HepG2 (cell line): ENCODE data around the gene TMEM240. TPM values are rescaled to one million over a fixed set of nuclear protein-coding genes. Genes with fewer than 3 reads are reported as not detected.

Experiments
- ATAC-seq: fragments of 200-7000 bp; cut with Tn5 transposase; 3 replicates; pipeline ENCODE4 v1.9.1; 2020; ENCODE audit warnings: mild to moderate bottlenecking, moderate library complexity
- BruUV-seq: library from RNA; stranded (reverse); fragments of 400-500 nt; replicated peaks from 2 replicates; lab custom pipeline; 2021; lab: Mats Ljungman, UMichigan
- CTCF ChIA-PET: fragments of 300-600 bp; formaldehyde crosslinking; extraction: SDS; loops from one replicate; lab custom pipeline; 2021; ENCODE audit warnings: low total read pairs, inconsistent platforms, low intra/inter-chr PET ratio; lab: Yijun Ruan, JAX
- POLR2A ChIA-PET: fragments of 350-600 bp; sonication (Branson Sonifier 250); formaldehyde crosslinking; loops from one replicate; lab custom pipeline; 2020; ENCODE audit warnings: antibody characterized with exemption, inconsistent platforms; lab: Yijun Ruan, JAX
- DNase-seq: peaks from one replicate; pipeline ENCODE4 v3.0.0-alpha.2; 2015; ENCODE audit warnings: low spot score
- FAIRE-seq: peaks from 3 replicates; lab custom pipeline; 2011; peaks lifted over from hg19 to GRCh38; lab: Jason Lieb, UNC
- H2AFZ ChIP-seq: one replicate; pipeline ENCODE4 v1.6.1; 2011; ENCODE audit warnings: low read length, inconsistent platforms
- H3K27ac ChIP-seq: fragments of 300-600 bp; 3 replicates; pipeline ENCODE4 v1.8.0; 2011; ENCODE audit warnings: mixed run types, mild to moderate bottlenecking, mixed read lengths, low read length, inconsistent platforms; ENCODE audit not compliant: insufficient read depth; ENCODE audit errors: extremely low read length
- H3K27me3 ChIP-seq, 2 experiments: fragments of 200-600 bp in 1 of 2; 2 replicates in 1 of 2; 3 replicates in 1 of 2; pipeline versions ENCODE4 v1.6.0 to v1.8.0; 2011; ENCODE audit warnings: low read length in 2 of 2, mild to moderate bottlenecking in 2 of 2, moderate library complexity in 2 of 2, inconsistent platforms in 1 of 2; ENCODE audit not compliant: insufficient read depth in 2 of 2, control insufficient read depth in 1 of 2
- H3K36me3 ChIP-seq, 2 experiments: fragments of 200-600 bp in 1 of 2; replicated peaks in 1 of 2; 2 replicates in 1 of 2; 3 replicates in 1 of 2; pipeline versions ENCODE4 v1.5.1 to v1.8.0; 2011; ENCODE audit warnings: low read length in 2 of 2, inconsistent platforms in 1 of 2; ENCODE audit not compliant: insufficient read depth in 2 of 2, control insufficient read depth in 1 of 2
- H3K4me1 ChIP-seq: 2 replicates; pipeline ENCODE4 v1.5.1; 2012; ENCODE audit warnings: low read length, inconsistent platforms; ENCODE audit not compliant: insufficient read depth
- H3K4me2 ChIP-seq: 2 replicates; pipeline ENCODE4 v1.6.0; 2011; ENCODE audit warnings: low read depth, low read length, inconsistent platforms
- H3K4me3 ChIP-seq, 3 experiments: fragments of 200-600 bp in 1 of 3; sonication (generic), shearing (Covaris generic) in 1 of 3; replicated peaks in 1 of 3; 2 replicates each; pipeline ENCODE4 v1.5.1; 2011 to 2016; ENCODE audit warnings: low read length in 3 of 3, inconsistent platforms in 2 of 3, low read depth in 2 of 3, mild to moderate bottlenecking in 2 of 3, control low read depth in 1 of 3, mixed read lengths in 1 of 3; ENCODE audit not compliant: insufficient read depth in 1 of 3
- H3K79me2 ChIP-seq: one replicate; pipeline ENCODE4 v1.6.1; 2011; ENCODE audit warnings: low read length, inconsistent platforms; ENCODE audit not compliant: insufficient read depth
- H3K9ac ChIP-seq: 2 replicates; pipeline ENCODE4 v1.6.0; 2011; ENCODE audit warnings: mild to moderate bottlenecking, low read depth, low read length, inconsistent platforms; ENCODE audit not compliant: insufficient read depth
- H3K9me3 ChIP-seq: 2 replicates; pipeline ENCODE4 v1.5.1; 2012; ENCODE audit warnings: mild to moderate bottlenecking, low read length
- H4K20me1 ChIP-seq: 2 replicates; pipeline ENCODE4 v1.6.0; 2011; ENCODE audit warnings: inconsistent platforms, mild to moderate bottlenecking, low read length, moderate library complexity; ENCODE audit not compliant: insufficient read depth
- AGO2 ChIP-seq: fragments of 200-400 bp; formaldehyde crosslinking; optimal IDR thresholded peaks from 2 replicates; pipeline ENCODE3; 2017; ENCODE audit warnings: mild to moderate bottlenecking, low read depth, low read length, moderate library complexity
- DZIP1 ChIP-seq: sonication (generic); formaldehyde crosslinking; IDR thresholded peaks from 2 replicates; pipeline ENCODE4 v1.5.0; 2020; ENCODE audit warnings: mild to moderate bottlenecking, missing genetic modification reagents
- HNRNPK ChIP-seq: fragments of 200-400 bp; formaldehyde crosslinking; IDR thresholded peaks from 2 replicates; pipeline ENCODE4 v1.6.1; 2018; ENCODE audit warnings: low read length, low read depth, moderate library complexity, mild to moderate bottlenecking; ENCODE audit not compliant: poor library complexity, severe bottlenecking
- ISX ChIP-seq: sonication (generic); formaldehyde crosslinking; conservative IDR thresholded peaks from 2 replicates; pipeline ENCODE4 v1.5.0; 2020; ENCODE audit warnings: missing genetic modification reagents
- STAG1 ChIP-seq: sonication (generic); formaldehyde crosslinking; IDR thresholded peaks from 2 replicates; pipeline ENCODE4 v1.4.0; 2020; ENCODE audit warnings: missing genetic modification reagents
- THAP8 ChIP-seq: sonication (generic); formaldehyde crosslinking; IDR thresholded peaks from 2 replicates; pipeline ENCODE4 v1.5.1; 2020; ENCODE audit warnings: missing genetic modification reagents, mild to moderate bottlenecking, borderline replicate concordance
- TSC22D2 ChIP-seq: sonication (generic); formaldehyde crosslinking; IDR thresholded peaks from 2 replicates; pipeline ENCODE4 v1.5.1; 2020; ENCODE audit warnings: missing genetic modification reagents, mild to moderate bottlenecking, borderline replicate concordance
- ZNF343 ChIP-seq: sonication (generic); formaldehyde crosslinking; IDR thresholded peaks from 2 replicates; pipeline ENCODE4 v1.4.0; 2020; ENCODE audit warnings: mild to moderate bottlenecking, missing genetic modification reagents
- ZNF547 ChIP-seq: sonication (generic); formaldehyde crosslinking; IDR thresholded peaks from 2 replicates; pipeline ENCODE4 v1.5.1; 2020; ENCODE audit warnings: mild to moderate bottlenecking, missing genetic modification reagents
- ZNF644 ChIP-seq: IDR thresholded peaks from 2 replicates; pipeline ENCODE4 v1.6.1; 2016; ENCODE audit warnings: low read depth
- ZXDC ChIP-seq: sonication (generic); formaldehyde crosslinking; IDR thresholded peaks from 2 replicates; pipeline ENCODE4 v1.5.0; 2020; ENCODE audit warnings: mild to moderate bottlenecking, missing genetic modification reagents
- WGBS: methylation state at CpG from one replicate; pipeline ENCODE4 v1.1.6; 2017; ENCODE audit warnings: low lambda C conversion rate; 5-methylcytosine and 5-hydroxymethylcytosine counted together
- in situ Hi-C: cut with HindIII; loops from 2 replicates; pipeline ENCODE4 v1.10.0; 2017; ENCODE audit warnings: low pct_unique_long_range_greater_than_20kb; ENCODE audit not compliant: extremely low pct_ligation_motif_present
- intact Hi-C: fragments of 100-400 bp; cut with micrococcal nuclease; formaldehyde crosslinking; loops from one replicate; pipeline ENCODE4 v1.10.0; 2022; ENCODE audit not compliant: unreplicated experiment
- polyA plus RNA-seq, 8 experiments: library from polyadenylated mRNA; depleted of rRNA in 3 of 8; stranded (reverse) in 7 of 8; unstranded in 1 of 8; fragments of >200 nt; fragmentation: Illumina TruSeq in 4 of 8; extraction: Trizol in 4 of 8; gene quantifications; 2 replicates each; pipeline versions ENCODE4 v1.2.1 to v1.2.3, GENCODE V29; 2011 to 2016; ENCODE audit warnings: low read depth in 4 of 8, missing spikeins in 1 of 8, mixed read lengths in 1 of 8; ENCODE audit not compliant: insufficient read depth in 1 of 8
- total RNA-seq, 5 experiments: library from RNA; depleted of rRNA; stranded (reverse); fragments of >200 nt; fragmentation: Illumina TruSeq; extraction: Trizol; gene quantifications; 2 replicates each; pipeline ENCODE4 v1.2.3, GENCODE V29; 2016; ENCODE audit warnings: low read depth in 1 of 5
- TF ChIP-seq, protein P1 (sequence below): IDR thresholded peaks from 2 replicates; pipeline ENCODE4 v1.6.1; 2016
- TF ChIP-seq, protein P2 (sequence below): sonication (generic); formaldehyde crosslinking; IDR thresholded peaks from 2 replicates; pipeline ENCODE4 v1.8.0; 2022; ENCODE audit warnings: mild to moderate bottlenecking, missing genetic modification reagents, borderline replicate concordance

Gene TMEM240
- total and polyA plus RNA-seq, 2 of the 13 experiments (the other 11 are each of a cell fraction or from before 2014, with no cell fraction given) = 0.17 TPM; not detected in 1

- H3K79me2 ChIP-seq = no peaks in the 10 kb centered on the region
- CTCF ChIA-PET = no interaction called here
- intact Hi-C loops (no loop called here), in situ Hi-C loops (no loop called here)
- no peaks in the 10 kb centered on the region for H4K20me1 ChIP-seq
- H3K4me1 ChIP-seq = no peaks in the 10 kb centered on the region
- ATAC-seq = no peak
- POLR2A ChIA-PET = no interaction called here
- H3K27ac ChIP-seq = no peak overlapping the region
- H3K27me3 ChIP-seq = no peaks in the 10 kb centered on the region
- DNase-seq = no peak
- WGBS = 95% methylated on average over 27 of the region's 66 CpGs
- no peak for FAIRE-seq
- H3K4me2 ChIP-seq = no peak overlapping the region
- H2AFZ ChIP-seq = no peak overlapping the region
- H3K36me3 ChIP-seq = no peaks in the 10 kb centered on the region; a peak in 1 of 5 replicates
- no peak overlapping the region for H3K9ac ChIP-seq
- no TSS peak for BruUV-seq
- no peak overlapping the region for H3K4me3 ChIP-seq
- H3K9me3 ChIP-seq = no peaks in the 10 kb centered on the region
- TF ChIP-seq STAG1 (CRISPR knock-in tag) (no peak), TSC22D2 (CRISPR knock-in tag) (no peak), AGO2 (peak; percentile 85), THAP8 (no peak), ZXDC (CRISPR knock-in tag) (no peak), ZNF547 (CRISPR knock-in tag) (no peak), ZNF644 (no peak), HNRNPK (peak; percentile 10), DZIP1 (no peak), ZNF343 (CRISPR knock-in tag) (no peak), ISX (CRISPR knock-in tag) (no peak)
- TF ChIP-seq, protein P1, sequence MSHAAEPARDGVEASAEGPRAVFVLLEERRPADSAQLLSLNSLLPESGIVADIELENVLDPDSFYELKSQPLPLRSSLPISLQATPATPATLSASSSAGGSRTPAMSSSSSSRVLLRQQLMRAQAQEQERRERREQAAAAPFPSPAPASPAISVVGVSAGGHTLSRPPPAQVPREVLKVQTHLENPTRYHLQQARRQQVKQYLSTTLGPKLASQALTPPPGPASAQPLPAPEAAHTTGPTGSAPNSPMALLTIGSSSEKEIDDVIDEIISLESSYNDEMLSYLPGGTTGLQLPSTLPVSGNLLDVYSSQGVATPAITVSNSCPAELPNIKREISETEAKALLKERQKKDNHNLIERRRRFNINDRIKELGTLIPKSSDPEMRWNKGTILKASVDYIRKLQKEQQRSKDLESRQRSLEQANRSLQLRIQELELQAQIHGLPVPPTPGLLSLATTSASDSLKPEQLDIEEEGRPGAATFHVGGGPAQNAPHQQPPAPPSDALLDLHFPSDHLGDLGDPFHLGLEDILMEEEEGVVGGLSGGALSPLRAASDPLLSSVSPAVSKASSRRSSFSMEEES (CRISPR knock-in tag) = no peak
- TF ChIP-seq, protein P2, sequence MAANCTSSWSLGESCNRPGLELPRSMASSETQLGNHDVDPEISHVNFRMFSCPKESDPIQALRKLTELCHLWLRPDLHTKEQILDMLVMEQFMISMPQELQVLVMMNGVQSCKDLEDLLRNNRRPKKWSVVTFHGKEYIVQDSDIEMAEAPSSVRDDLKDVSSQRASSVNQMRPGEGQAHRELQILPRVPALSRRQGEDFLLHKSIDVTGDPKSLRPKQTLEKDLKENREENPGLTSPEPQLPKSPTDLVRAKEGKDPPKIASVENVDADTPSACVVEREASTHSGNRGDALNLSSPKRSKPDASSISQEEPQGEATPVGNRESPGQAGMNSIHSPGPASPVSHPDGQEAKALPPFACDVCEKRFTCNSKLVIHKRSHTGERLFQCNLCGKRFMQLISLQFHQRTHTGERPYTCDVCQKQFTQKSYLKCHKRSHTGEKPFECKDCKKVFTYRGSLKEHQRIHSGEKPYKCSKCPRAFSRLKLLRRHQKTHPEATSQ = no peak
Measured at GRCh38 chr1:1535201-1536018, 5.0 kb downstream of the TMEM240 start.
